ENCODE results near the gene DMXL2.
"Not testable (repeated sequence)": the region's sequence is repeated elsewhere in the genome, so short reads cannot be mapped to it uniquely, and the experiment has no call there.

The DMXL2 gene
- total RNA-seq, result 222 to 958 (median 716) reads per million in 17 experiments

GRCh38 chr15:51622604-51623370, at the start of gene DMXL2:
TSS of gene DMXL2 (minus strand) at chr15:51622771. CDS start at chr15:51622545, 226 bp downstream.
- peak; percentile 96 to 99 (median 98) for DNase-seq

GRCh38 chr15:51672155-51672687, 49.6 kb upstream of the DMXL2 start:
- DNase-seq, result peak; percentile 62 to 82 (median 74)

- no peak for DNase-seq
Observed at GRCh38 chr15:51669381-51669780, 46.8 kb upstream of the DMXL2 start.

- DNase-seq, result no peak
Observed at GRCh38 chr15:51668446-51668845, 45.9 kb upstream of the DMXL2 start.

- DNase-seq, result no peak
Observed at GRCh38 chr15:51667478-51667877, 44.9 kb upstream of the DMXL2 start.

- no peak for DNase-seq
Observed at GRCh38 chr15:51661072-51661471, 38.5 kb upstream of the DMXL2 start.

- peak in 3 of 4 experiments; percentile 17 to 43 (median 26) for DNase-seq
Observed at GRCh38 chr15:51658664-51659063, 36.1 kb upstream of the DMXL2 start.

GRCh38 chr15:51655401-51656057, 33.0 kb upstream of the DMXL2 start:
- DNase-seq, result not testable (repeated sequence)

GRCh38 chr15:51652084-51652668, 29.6 kb upstream of the DMXL2 start:
- no peak for DNase-seq

GRCh38 chr15:51649659-51650521, 27.3 kb upstream of the DMXL2 start:
- DNase-seq, result peak; percentile 64 to 88 (median 85)

GRCh38 chr15:51648643-51649042, 26.1 kb upstream of the DMXL2 start:
- DNase-seq, result not testable (repeated sequence)

GRCh38 chr15:51648101-51648500, 25.5 kb upstream of the DMXL2 start:
- not testable (repeated sequence) for DNase-seq

GRCh38 chr15:51647128-51647562, 24.6 kb upstream of the DMXL2 start:
- peak; percentile 87 to 95 (median 92) for DNase-seq

GRCh38 chr15:51642696-51643095, 20.1 kb upstream of the DMXL2 start:
- DNase-seq, result no peak

- peak in 3 of 4 experiments; percentile 42 to 78 (median 71) for DNase-seq
Observed at GRCh38 chr15:51641490-51642130, 19.0 kb upstream of the DMXL2 start.

- DNase-seq, result peak; percentile 29 to 64 (median 45)
Observed at GRCh38 chr15:51634591-51635198, 12.1 kb upstream of the DMXL2 start.

GRCh38 chr15:51629612-51630011, 7.0 kb upstream of the DMXL2 start:
- peak; percentile 87 to 96 (median 91) for DNase-seq

GRCh38 chr15:51625236-51625635, 2.7 kb upstream of the DMXL2 start:
- peak in 3 of 4 experiments; percentile 25 to 43 (median 42) for DNase-seq

GRCh38 chr15:51624022-51624421, 1.5 kb upstream of the DMXL2 start:
- no peak for DNase-seq

GRCh38 chr15:51623386-51623938, 891 bp upstream of the DMXL2 start:
- DNase-seq, result peak; percentile 64 to 89 (median 82)

Measured in suppressor macrophage (primary cell).